Activated T-helper 9 cell treated with anti-CD3 and anti-CD28 coated beads, Interleukin-2, amount 50 U/mL, for 16 hours (primary cell): ENCODE measurements around the gene PELI3.

Experiments
- DNase-seq: peaks from one replicate; pipeline ENCODE4 v3.0.0-alpha.2; 2020; ENCODE audit warnings: low read depth

Gene PELI3

GRCh38 chr11:66475349-66476172 is 8.9 kb downstream of the PELI3 start:
- DNase-seq = no peak

- DNase-seq = no peak
Observed at GRCh38 chr11:66476173-66476840, 9.6 kb downstream of the PELI3 start.

DNA sequence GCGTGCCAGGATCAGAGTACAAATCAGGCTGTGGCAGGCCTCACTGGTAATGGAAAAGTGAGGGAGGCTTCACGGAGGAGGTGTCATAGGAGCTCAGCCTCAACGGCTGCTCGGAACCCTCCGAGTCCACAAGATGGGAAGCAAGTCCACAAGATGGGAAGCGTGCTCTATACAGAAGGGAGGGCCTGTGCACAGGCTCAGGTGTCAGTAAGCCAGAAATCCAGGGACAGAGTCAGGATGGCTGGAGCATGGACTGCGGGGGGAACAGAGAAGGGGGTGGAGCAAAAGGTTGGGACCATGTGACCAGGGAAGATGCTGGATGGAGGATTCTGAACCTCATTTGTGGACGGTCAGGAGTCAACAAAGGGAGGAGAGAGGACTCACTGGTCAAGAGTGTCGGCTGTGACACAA is 10.1 kb downstream of the PELI3 start:
- no peak for DNase-seq

- no peak for DNase-seq
Observed at GRCh38 chr11:66477263-66478201, 10.8 kb downstream of the PELI3 start.

DNA sequence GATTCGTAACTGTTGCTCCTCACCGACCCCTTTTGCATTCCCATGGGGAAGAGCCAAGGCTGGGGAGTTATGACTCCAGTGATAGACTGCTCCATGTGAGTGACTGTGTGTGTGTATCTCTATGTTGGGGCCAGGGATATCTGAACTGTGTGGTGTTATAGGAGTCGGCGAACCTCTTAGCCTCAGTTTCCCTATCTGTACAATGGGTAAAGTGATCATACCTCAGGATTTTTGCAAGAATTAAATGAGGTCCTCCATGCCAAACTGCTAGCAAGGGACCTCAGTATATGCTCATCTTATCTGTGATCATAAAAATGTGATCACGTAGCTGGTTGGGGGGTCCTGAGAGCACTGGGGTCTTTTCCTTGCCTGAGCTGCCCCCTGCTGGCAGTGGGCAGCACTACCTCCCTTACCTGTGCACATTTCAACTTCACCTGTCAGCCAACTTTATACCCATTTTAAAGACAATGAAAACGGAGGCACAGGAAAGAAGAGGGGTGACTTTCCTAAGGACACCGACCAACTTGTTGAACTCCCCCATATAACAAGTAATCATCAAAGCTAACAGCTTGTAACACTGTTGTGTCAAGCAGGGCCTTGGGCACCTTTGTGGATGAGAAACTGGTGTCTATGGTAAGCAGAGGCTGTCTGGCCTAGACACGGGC is 12.2 kb downstream of the PELI3 start:
- no peak for DNase-seq

- DNase-seq = no peak
Observed at GRCh38 chr11:66479394-66480116, 12.8 kb downstream of the PELI3 start.

- DNase-seq = peak; percentile 93
Observed at GRCh38 chr11:66480117-66480938, 13.6 kb downstream of the PELI3 start, which contains the start of gene DPP3. Gene DPP3, plus strand, starts transcription at chr11:66480434. Its CDS starts 1,767 bp downstream, at chr11:66482201.

DNA sequence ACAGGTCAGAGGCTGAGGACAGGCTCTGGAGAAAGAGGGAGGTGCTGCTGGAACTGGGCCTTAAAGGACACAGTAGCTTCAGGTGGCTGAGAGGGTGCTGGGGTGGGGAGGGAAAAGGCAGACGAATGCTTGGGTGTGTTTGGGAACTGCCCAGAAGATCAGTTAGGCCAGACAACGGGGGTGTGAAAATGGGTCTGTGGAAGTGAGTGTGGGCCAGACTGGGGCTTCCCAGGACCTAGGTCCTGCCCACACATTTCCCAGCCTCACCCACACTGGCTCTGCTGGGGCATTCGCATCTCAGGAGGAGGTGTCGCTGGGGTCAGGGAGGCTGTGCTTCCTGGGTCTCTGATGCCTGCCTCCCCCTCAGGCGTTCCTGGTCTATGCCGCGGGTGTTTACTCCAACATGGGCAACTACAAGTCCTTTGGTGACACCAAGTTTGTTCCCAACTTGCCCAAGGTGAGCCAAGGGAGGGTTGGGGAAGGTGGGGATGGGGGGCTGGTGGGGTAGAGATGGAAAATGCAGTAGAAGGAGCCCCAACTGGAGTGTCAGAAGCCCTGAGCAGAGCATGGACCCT is 18.2 kb downstream of the PELI3 start:
- no peak for DNase-seq

GRCh38 chr11:66488957-66489356 is 22.3 kb downstream of the PELI3 start:
- no peak for DNase-seq

DNA sequence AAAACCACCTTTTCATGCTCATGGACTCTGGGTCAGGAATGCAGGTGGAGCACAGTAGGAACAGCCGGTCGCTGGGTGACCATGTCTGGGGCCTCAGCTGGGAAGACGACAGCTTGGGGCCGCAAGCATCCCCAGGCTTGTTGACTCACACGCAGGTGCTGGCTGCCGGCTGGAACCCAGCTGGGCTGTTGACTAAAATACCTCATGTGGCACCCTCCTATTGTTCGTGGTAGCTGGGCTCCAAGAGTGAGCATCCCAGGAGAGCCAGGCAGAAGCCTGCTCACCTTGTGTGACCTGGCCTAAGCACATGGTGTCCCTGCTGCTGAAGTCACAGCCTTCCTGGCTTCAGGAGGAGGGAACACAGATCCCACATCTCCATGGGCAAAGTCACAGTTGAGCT is 22.9 kb downstream of the PELI3 start:
- DNase-seq = no peak

DNA sequence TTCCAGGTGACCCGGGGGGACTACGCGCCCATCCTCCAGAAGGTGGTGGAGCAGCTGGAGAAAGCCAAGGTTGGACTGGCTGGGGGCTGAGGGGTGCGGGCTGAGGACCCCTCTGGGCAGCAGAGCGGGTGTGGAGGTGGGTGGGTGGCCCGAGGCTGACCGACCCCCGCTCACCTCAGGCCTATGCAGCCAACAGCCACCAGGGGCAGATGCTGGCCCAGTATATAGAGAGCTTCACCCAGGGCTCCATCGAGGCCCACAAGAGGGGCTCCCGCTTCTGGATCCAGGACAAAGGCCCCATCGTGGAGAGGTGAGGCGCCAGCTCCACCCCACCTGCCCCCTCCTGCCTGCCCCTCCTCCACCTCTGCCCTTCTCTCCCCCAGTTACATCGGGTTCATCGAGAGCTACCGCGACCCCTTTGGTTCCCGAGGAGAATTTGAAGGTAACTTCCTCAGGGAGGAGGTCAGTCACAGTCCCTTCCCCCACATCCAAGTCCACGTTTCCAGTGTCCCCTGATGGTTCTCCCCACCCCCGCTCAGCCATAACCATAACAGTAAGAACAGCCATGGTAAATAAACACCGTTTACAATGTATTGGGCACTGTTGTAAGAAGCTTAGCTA is 24.7 kb downstream of the PELI3 start:
- DNase-seq = no peak

GRCh38 chr11:66492161-66492865 is 25.6 kb downstream of the PELI3 start:
- DNase-seq = no peak

- no peak for DNase-seq
Observed at GRCh38 chr11:66493130-66493529, 26.4 kb downstream of the PELI3 start.

- no peak for DNase-seq
Observed at GRCh38 chr11:66494458-66494857, 27.8 kb downstream of the PELI3 start.

DNA sequence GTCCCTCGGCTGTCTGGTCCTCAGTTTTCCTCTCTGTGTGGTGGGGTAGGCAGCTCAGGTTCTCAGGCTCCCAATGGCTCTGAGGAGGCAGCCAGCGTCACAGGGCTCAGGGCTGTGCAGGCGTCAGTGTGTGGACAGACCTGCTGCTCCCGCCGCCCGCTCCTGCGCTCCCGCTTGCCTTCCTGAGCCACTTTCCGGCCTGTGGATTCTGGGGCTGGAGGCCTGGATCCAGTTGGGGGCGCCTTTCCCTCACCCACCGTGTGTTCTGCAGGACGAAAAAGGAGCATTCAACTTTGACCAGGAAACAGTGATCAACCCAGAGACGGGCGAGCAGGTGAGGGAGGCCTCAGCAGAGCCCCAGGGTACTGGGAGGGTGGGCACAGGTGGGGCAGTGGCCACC is 28.2 kb downstream of the PELI3 start:
- no peak for DNase-seq

- DNase-seq = no peak
Observed at GRCh38 chr11:66495401-66495854, 28.7 kb downstream of the PELI3 start.

GRCh38 chr11:66497206-66497605 is 30.5 kb downstream of the PELI3 start:
- DNase-seq = no peak

- DNase-seq = no peak
Observed at GRCh38 chr11:66498506-66498905, 31.8 kb downstream of the PELI3 start.
